Upper lobe of right lung (tissue), 1 donor: ENCODE data around the gene APOC3. TPM values are rescaled to one million over a fixed set of nuclear protein-coding genes. Genes with fewer than 3 reads are reported as not detected.

ENCODE experiments used
- ATAC-seq: fragments of 200-7000 bp; cut with Tn5 transposase; one replicate; pipeline ENCODE4 v1.9.1; 2020; ENCODE audit warnings: mild to moderate bottlenecking, moderate library complexity
- DNase-seq: peaks from one replicate; pipeline ENCODE4 v3.0.0-alpha.2; 2020
- H3K27ac ChIP-seq: fragments of 200-600 bp; one replicate; pipeline ENCODE4 v1.8.0; 2022
- H3K27me3 ChIP-seq: fragments of 200-600 bp; one replicate; pipeline ENCODE4 v1.8.0; 2022; ENCODE audit warnings: mild to moderate bottlenecking
- H3K36me3 ChIP-seq: fragments of 200-600 bp; one replicate; pipeline ENCODE4 v1.8.0; 2022
- H3K4me1 ChIP-seq: fragments of 200-600 bp; one replicate; pipeline ENCODE4 v1.8.0; 2022
- H3K4me3 ChIP-seq: fragments of 200-600 bp; one replicate; pipeline ENCODE4 v1.8.0; 2022; ENCODE audit warnings: mild to moderate bottlenecking
- H3K9me3 ChIP-seq: fragments of 200-600 bp; one replicate; pipeline ENCODE4 v1.8.0; 2022
- intact Hi-C: fragments of 100-400 bp; cut with DNase I; formaldehyde crosslinking; loops from one replicate; pipeline ENCODE4 v1.11.0; 2022
- total RNA-seq: library from RNA; stranded (reverse); fragmentation: NEBNext Ultra II Directional; extraction: Animal tissue kit (Norgen Biotek cat#: 25700); gene quantifications from one replicate; pipeline ENCODE4 v1.2.1, GENCODE V29; 2021
- TF ChIP-seq, protein P1 (sequence below): fragments of 200-600 bp; IDR thresholded peaks from one replicate; pipeline ENCODE4 v1.8.0; 2022; ENCODE audit warnings: antibody characterized with exemption
- donor health status: DM: no; HTN: yes; CAD: no; lungs with severe emphysema.

The APOC3 gene
- total RNA-seq, 1 donor from 2014 or later: not detected

DNA sequence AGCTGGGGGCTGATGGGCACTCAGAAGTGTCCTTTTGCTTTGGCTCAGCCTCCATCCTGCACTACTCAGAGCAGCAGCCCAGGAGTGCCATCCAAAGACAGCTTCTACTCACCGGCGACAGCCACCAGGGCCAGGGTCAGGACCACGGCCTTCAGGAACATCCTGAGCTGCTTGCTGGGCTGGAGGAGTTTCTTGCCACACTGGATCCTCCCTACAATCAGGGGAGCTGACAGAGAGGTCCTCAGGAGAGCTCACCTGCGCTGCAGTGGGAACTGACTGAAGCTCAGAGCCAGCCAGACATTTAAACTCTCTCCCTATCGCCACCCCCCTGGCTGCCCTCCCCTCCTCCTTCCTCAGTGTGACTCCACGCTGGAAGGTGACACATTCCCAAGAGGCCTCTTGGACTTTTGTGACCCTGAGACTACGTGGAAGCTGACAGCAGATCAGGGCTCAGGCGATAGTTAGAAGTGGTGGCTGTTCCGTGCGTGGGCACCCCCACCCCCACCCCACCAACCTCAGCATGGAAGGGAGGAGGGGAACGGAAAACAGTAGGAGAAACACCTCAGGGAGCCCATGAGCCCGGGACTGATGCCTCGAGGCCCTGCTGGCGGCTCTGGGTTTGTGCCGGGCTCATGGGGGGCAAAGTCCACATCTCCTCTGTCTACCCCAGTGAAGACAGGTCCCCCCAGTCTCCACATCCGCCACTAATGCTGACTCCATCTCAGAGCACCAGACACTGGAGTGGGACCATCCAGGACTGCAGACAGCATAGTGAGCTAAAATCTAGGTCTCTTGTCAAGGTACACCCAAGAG is 6.5 kb upstream of the APOC3 start, which contains the start of gene APOA4:
APOA4 (minus strand) TSS at position 274 of the 813 bp plus-strand sequence; CDS start at position 161, 113 bp downstream.
- Histone ChIP-seq H3K36me3 (no peaks in the 10 kb centered on the region), H3K4me1 (no peaks in the 10 kb centered on the region), H3K9me3 (no peaks in the 10 kb centered on the region), H3K27me3 (no peaks in the 10 kb centered on the region), H3K4me3 (no peak within 1 kb of the TSS), H3K27ac (no peak within 1 kb of the TSS)
- ATAC-seq: no peak
- DNase-seq: no peak
- TF ChIP-seq, protein P1, sequence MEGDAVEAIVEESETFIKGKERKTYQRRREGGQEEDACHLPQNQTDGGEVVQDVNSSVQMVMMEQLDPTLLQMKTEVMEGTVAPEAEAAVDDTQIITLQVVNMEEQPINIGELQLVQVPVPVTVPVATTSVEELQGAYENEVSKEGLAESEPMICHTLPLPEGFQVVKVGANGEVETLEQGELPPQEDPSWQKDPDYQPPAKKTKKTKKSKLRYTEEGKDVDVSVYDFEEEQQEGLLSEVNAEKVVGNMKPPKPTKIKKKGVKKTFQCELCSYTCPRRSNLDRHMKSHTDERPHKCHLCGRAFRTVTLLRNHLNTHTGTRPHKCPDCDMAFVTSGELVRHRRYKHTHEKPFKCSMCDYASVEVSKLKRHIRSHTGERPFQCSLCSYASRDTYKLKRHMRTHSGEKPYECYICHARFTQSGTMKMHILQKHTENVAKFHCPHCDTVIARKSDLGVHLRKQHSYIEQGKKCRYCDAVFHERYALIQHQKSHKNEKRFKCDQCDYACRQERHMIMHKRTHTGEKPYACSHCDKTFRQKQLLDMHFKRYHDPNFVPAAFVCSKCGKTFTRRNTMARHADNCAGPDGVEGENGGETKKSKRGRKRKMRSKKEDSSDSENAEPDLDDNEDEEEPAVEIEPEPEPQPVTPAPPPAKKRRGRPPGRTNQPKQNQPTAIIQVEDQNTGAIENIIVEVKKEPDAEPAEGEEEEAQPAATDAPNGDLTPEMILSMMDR: no peak
- intact Hi-C loops: no loop called here

GRCh38 chr11:116825434-116825833 is 4.3 kb upstream of the APOC3 start:
- Histone ChIP-seq H3K27ac (no peak overlapping the region), H3K27me3 (no peaks in the 10 kb centered on the region), H3K9me3 (no peaks in the 10 kb centered on the region), H3K36me3 (no peaks in the 10 kb centered on the region), H3K4me3 (no peak overlapping the region), H3K4me1 (no peaks in the 10 kb centered on the region)
- DNase-seq (no peak), ATAC-seq (no peak)
- TF ChIP-seq, protein P1: no peak
- intact Hi-C loops: no loop called here

DNA sequence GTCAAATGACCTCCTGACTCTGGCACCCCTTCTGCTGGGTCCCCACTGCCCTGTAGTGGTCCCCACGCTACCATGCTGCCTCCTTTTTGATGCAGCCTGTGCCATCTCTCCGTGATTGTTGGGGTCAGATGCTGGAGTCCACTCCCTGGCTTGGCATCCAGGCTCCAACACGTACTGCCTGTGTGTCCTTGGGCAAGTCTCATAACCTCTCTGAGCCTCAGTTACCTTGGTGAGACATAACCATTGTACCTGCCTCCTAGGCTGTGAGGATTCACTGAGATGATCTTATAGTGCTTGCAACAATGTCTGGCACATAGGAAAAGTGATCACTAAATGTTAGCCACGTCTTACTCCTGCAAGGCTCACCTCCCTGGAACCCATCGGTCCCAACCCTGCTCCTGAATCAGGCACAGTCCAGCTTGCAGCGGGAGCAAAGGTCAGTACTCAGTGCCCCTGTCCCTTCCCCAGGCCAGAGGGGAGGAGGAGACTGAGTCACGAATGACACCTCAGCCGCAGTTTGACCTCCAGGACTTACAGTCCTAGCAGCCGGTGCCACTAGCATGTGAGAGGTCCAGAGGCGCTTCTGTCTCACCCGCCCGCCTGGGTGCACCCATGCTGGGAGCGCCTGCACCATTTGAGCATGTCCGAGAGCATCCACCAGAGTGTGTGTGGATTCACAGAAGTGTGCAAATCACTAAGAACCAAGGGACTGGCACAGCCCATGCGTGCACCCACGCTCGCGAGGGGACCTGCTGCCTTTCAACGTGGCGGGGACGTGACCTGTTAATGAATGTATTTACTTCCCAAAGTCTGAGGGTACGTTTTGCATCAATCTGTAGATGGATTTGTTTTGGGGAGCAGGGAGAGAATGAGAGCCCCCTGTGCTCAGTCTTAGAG is 3.6 kb upstream of the APOC3 start:
- Histone ChIP-seq H3K9me3 (no peaks in the 10 kb centered on the region), H3K27me3 (no peaks in the 10 kb centered on the region), H3K4me1 (no peaks in the 10 kb centered on the region), H3K27ac (no peak overlapping the region), H3K4me3 (no peak overlapping the region), H3K36me3 (no peaks in the 10 kb centered on the region)
- DNase-seq (no peak), ATAC-seq (no peak)
- intact Hi-C loops: no loop called here
- TF ChIP-seq, protein P1: no peak

DNA sequence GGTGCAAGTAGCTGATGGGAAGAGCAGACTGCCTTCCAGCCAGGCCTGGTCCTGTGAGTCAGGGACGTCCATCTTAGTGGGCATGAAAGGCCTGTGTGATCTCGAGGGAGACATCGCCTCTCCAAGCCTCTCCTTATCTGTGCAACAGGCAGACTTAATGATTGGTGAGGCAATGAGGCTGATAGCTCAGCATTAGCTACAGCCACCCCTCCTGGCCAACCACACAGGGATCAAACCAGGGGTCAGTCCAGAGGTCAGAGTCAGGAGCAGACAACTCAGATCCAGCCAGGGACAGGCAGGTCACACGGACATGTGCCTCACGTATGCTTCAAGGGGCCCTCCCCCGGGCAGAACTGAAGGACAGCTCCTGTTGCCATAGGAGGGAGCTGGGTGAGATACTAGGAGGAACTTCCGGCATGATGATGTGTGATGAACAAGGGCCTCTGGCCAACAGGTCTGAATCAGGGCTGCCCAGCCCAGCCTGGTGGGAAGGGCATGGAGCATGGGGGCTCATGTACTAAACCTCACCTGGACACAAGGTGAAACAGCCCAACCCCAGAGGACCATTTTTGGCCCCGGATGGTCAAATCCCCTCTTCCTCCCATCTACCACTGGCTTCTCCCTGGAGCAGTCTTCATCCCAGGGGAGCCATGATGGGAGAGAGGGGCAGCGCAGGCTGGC is 2.8 kb upstream of the APOC3 start:
- ATAC-seq (no peak), DNase-seq (no peak)
- TF ChIP-seq, protein P1: no peak
- no peaks in the 10 kb centered on the region for H3K9me3 ChIP-seq
- no peaks in the 10 kb centered on the region for H3K4me1 ChIP-seq
- no peak overlapping the region for H3K4me3 ChIP-seq
- no peaks in the 10 kb centered on the region for H3K27me3 ChIP-seq
- intact Hi-C loops: no loop called here
- H3K36me3 ChIP-seq: no peaks in the 10 kb centered on the region
- H3K27ac ChIP-seq: no peak overlapping the region

GRCh38 chr11:116827461-116827860 is 2.2 kb upstream of the APOC3 start:
- TF ChIP-seq, protein P1: no peak
- Histone ChIP-seq H3K27me3 (no peaks in the 10 kb centered on the region), H3K9me3 (no peaks in the 10 kb centered on the region), H3K4me1 (no peaks in the 10 kb centered on the region), H3K36me3 (no peaks in the 10 kb centered on the region), H3K4me3 (no peak overlapping the region), H3K27ac (no peak overlapping the region)
- ATAC-seq: no peak
- intact Hi-C loops: no loop called here
- peak; percentile 45 for DNase-seq
